Thyroid gland (tissue), 4 donors: ENCODE data around the gene MAGEB17.

ENCODE experiments used
- POLR2A ChIP-seq, 2 donors: fragments of 450-650 bp; IDR thresholded peaks; one replicate each; pipeline ENCODE4 v1.6.1; 2017; ENCODE audit warnings: antibody characterized with exemption in 2 of 2, mild to moderate bottlenecking in 2 of 2, moderate library complexity in 1 of 2
- TF ChIP-seq, protein P1 (sequence below), 6 experiments: fragments of 200-600 bp in 3 of 6; fragments of 450-650 bp in 3 of 6; sonication (generic) in 3 of 6; IDR thresholded peaks; one replicate each; pipeline ENCODE4 v1.5.1; 2016 to 2019; ENCODE audit warnings: antibody characterized with exemption in 6 of 6, mild to moderate bottlenecking in 2 of 6, inconsistent platforms in 1 of 6, moderate library complexity in 1 of 6

DNA sequence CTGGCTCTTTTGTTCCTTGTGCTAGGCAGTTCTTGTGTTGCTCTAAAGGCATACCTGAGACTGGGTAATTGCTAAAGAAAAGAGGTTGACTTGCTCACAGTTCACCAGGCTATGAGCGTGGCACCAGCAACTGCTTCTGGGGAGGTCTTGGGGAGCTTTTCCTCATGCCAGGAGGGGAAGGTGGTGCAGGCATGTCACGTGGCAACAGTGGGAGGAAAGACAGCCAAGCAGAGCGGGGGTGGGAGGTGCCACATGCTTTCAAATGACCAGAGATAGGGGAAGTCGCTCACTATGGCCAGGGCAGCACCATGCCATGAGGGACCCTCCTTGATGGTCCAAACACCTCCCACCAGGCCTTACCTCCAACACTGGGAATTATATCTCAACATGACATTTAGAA is 4.7 kb downstream of the MAGEB17 start:
- TF ChIP-seq POLR2A (IDR thresholded peaks at IDR 0.05), result no peak
- TF ChIP-seq, protein P1, sequence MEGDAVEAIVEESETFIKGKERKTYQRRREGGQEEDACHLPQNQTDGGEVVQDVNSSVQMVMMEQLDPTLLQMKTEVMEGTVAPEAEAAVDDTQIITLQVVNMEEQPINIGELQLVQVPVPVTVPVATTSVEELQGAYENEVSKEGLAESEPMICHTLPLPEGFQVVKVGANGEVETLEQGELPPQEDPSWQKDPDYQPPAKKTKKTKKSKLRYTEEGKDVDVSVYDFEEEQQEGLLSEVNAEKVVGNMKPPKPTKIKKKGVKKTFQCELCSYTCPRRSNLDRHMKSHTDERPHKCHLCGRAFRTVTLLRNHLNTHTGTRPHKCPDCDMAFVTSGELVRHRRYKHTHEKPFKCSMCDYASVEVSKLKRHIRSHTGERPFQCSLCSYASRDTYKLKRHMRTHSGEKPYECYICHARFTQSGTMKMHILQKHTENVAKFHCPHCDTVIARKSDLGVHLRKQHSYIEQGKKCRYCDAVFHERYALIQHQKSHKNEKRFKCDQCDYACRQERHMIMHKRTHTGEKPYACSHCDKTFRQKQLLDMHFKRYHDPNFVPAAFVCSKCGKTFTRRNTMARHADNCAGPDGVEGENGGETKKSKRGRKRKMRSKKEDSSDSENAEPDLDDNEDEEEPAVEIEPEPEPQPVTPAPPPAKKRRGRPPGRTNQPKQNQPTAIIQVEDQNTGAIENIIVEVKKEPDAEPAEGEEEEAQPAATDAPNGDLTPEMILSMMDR (IDR thresholded peaks at IDR 0.05), result no peak
